Esophagus muscularis mucosa (tissue), 4 donors: ENCODE results near the gene AGER. TPM values are rescaled to one million over a fixed set of nuclear protein-coding genes. Genes with fewer than 3 reads are reported as not detected.

Source experiments
- DNase-seq: peaks from one replicate; pipeline ENCODE4 v3.0.0-alpha.2; 2017; ENCODE audit errors: extremely low spot score
- H3K27ac ChIP-seq, 4 donors: fragments of 200-600 bp; sonication (generic); replicated peaks in 1 of 4; 1 replicate in 3 of 4; 2 replicates in 1 of 4; pipeline ENCODE4 v1.5.1; 2016 to 2019; ENCODE audit warnings: mild to moderate bottlenecking in 1 of 4
- H3K27me3 ChIP-seq, 4 donors: fragments of 200-600 bp; sonication (generic); one replicate each; pipeline versions ENCODE4 v1.5.1 to v1.6.0; 2016 to 2019
- H3K36me3 ChIP-seq, 4 donors: fragments of 200-600 bp; sonication (generic); one replicate each; pipeline ENCODE4 v1.5.1; 2016 to 2019
- H3K4me1 ChIP-seq, 4 donors: fragments of 200-600 bp; sonication (generic); one replicate each; pipeline ENCODE4 v1.5.1; 2016 to 2019
- H3K4me3 ChIP-seq, 4 donors: fragments of 200-600 bp; sonication (generic); 1 replicate in 2 of 4; 2 replicates in 2 of 4; pipeline ENCODE4 v1.5.1; 2016 to 2019; ENCODE audit warnings: mild to moderate bottlenecking in 4 of 4, moderate library complexity in 1 of 4
- H3K9me3 ChIP-seq, 4 donors: fragments of 200-600 bp; sonication (generic); 1 replicate in 3 of 4; 2 replicates in 1 of 4; pipeline ENCODE4 v1.5.1; 2016 to 2019
- CTCF ChIP-seq, 3 experiments: fragments of 200-600 bp in 2 of 3; fragments of 450-650 bp in 1 of 3; sonication (generic) in 2 of 3; IDR thresholded peaks; one replicate each; pipeline ENCODE4 v1.5.1; 2017 to 2019; ENCODE audit warnings: antibody characterized with exemption in 3 of 3, mild to moderate bottlenecking in 2 of 3, moderate library complexity in 1 of 3
- EP300 ChIP-seq: sonication (generic); formaldehyde crosslinking; IDR thresholded peaks from one replicate; pipeline ENCODE4 v1.6.1; 2017; ENCODE audit warnings: antibody characterized with exemption
- POLR2A ChIP-seq: fragments of 450-650 bp; IDR thresholded peaks from one replicate; pipeline ENCODE4 v1.6.1; 2017; ENCODE audit warnings: antibody characterized with exemption, moderate library complexity, mild to moderate bottlenecking, low read depth
- POLR2AphosphoS5 ChIP-seq, 2 donors: sonication (generic); formaldehyde crosslinking; IDR thresholded peaks; one replicate each; pipeline ENCODE4 v1.6.1; 2017; ENCODE audit warnings: antibody characterized with exemption in 2 of 2
- WGBS: methylation state at CpG from one replicate; pipeline ENCODE4 v1.1.5; 2018; 5-methylcytosine and 5-hydroxymethylcytosine counted together
- intact Hi-C: fragments of 100-400 bp; cut with DNase I; formaldehyde crosslinking; loops from one replicate; pipeline ENCODE4 v1.15.1; 2023
- total RNA-seq, 4 donors: library from RNA; depleted of rRNA; stranded (reverse); fragments of >200 nt; gene quantifications; one replicate each; pipeline versions ENCODE4 v1.1.0 to v1.2.1, GENCODE V29; 2016

The AGER gene
- total RNA-seq, 4 donors from 2014 or later = 0.83 to 5.9 (median 3.8) TPM

DNA sequence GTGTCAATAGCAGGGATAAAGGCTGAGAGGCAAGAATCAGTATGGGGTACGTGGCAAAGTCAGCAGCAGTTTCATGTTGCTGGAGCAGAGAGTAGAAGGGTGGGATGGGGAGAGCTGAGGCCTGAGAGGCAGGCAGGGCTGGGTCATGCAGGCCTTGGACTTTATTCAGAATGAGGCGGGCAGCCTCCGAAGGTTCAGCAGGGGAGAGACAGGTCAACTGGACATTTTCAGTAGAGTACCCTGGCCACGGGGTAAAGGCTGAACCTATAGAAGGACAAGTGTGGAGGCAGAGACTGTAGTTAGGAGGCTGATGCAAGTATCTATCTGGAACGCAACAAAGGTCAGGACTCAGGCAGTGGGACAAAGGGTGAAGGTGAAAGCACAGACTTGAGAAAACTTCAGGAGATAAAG, 26.1 kb upstream of the AGER start:
- TF ChIP-seq POLR2A = no peak
- TF ChIP-seq POLR2AphosphoS5 (IDR thresholded peaks at IDR 0.05) = no peak
- TF ChIP-seq CTCF (IDR thresholded peaks at IDR 0.05) = no peak
- no peak for TF ChIP-seq EP300
- Histone ChIP-seq H3K4me1 (no peaks in the 10 kb centered on the region), H3K9me3 (no peaks in the 10 kb centered on the region), H3K27me3 (no peaks in the 10 kb centered on the region), H3K36me3 (peaks cover 0 to 53% (median 0%) of the 10 kb centered on the region in 4 donors), H3K27ac (no peak overlapping the region), H3K4me3 (no peak overlapping the region)
- no peak for DNase-seq
- 83% methylated on average over 5 of the region's 5 CpGs for WGBS
- intact Hi-C loops = no loop called here

- no peak overlapping the region for H3K4me3 ChIP-seq
- H3K36me3 ChIP-seq = peaks cover 0 to 57% (median 0%) of the 10 kb centered on the region in 4 donors
- no peak for DNase-seq
- peaks cover 0 to 2% (median 0%) of the 10 kb centered on the region in 4 donors for H3K27me3 ChIP-seq
- WGBS = 87% methylated on average over 1 of the region's 1 CpG
- TF ChIP-seq CTCF (IDR thresholded peaks at IDR 0.05) = no peak
- TF ChIP-seq EP300 = no peak
- H3K27ac ChIP-seq = no peak overlapping the region
- intact Hi-C loops = no loop called here
- H3K4me1 ChIP-seq = no peaks in the 10 kb centered on the region
- H3K9me3 ChIP-seq = no peaks in the 10 kb centered on the region
Observed at GRCh38 chr6:32208996-32209395, 24.9 kb upstream of the AGER start.

DNA sequence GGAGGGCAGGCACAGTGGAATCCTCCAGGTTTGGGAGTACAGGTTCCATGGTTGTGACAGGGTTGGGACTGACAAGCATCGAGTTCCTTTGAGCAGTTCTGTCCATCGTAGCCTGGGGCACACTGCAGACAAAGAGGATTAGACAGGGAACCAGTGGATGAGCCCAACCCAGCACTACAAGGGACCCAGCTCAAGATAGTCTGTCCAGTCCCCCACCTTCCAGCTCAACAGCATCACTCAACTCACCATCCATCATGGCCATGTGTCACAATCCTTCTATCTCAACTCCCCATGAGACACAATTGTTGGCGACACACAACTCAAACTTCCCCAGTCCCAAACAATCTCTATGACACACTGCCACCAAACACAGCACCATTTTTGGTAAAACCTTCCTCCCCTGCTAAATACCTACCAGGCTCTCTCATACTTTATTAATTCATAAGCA, 20.2 kb upstream of the AGER start:
- TF ChIP-seq EP300 (no peak), POLR2AphosphoS5 (IDR thresholded peaks at IDR 0.05) (no peak), CTCF (IDR thresholded peaks at IDR 0.05) (no peak), POLR2A (no peak)

DNA sequence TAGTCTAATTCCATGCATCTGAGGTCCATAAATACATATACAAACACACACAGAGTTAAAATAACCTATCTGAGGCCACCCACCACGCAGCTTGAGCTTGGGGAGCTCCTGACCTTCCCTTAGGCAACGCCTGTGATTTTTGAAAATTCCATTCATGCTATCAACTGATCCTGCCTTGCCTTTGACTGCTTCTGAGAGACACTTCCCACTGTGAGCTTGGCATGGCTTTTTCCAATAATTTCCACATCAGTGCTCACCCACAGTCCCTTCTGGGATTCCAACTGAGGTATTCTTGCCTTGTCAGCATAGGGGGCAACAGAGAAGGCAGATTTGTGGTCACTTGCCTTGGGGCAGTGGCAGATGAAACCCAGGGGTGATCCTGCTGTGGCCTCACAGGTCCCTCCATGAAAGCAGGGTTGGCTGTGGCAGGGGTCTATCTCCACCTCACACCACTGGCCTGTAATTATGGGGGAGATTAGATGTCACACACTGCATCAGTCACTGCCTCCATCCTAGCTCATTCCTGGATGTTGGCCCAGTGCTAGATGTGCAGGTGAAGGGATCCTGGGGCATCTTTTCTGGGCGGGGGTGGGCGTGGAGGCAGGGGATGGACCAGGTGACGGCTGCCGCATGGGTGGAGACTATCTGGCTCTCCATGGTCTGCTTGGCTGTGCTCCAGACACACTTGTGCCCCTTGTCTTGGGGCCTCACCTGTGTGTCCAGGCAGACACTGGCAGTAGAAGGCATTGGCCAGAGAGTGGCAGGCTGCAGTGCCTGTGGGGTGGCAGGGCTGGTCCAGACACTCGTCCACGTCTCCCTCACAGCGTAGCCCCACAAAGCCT, 19.6 kb upstream of the AGER start:
- Histone ChIP-seq H3K4me3 (no peak overlapping the region), H3K27ac (no peak overlapping the region), H3K27me3 (peaks cover 0 to 28% (median 0%) of the 10 kb centered on the region in 4 donors), H3K36me3 (peaks cover 0 to 74% (median 2%) of the 10 kb centered on the region in 4 donors), H3K9me3 (no peaks in the 10 kb centered on the region), H3K4me1 (no peaks in the 10 kb centered on the region)
- 73% methylated on average over 4 of the region's 9 CpGs for WGBS
- TF ChIP-seq POLR2A = no peak
- TF ChIP-seq CTCF (IDR thresholded peaks at IDR 0.05) = no peak
- TF ChIP-seq EP300 = no peak
- no peak for TF ChIP-seq POLR2AphosphoS5 (IDR thresholded peaks at IDR 0.05)
- intact Hi-C loops = no loop called here
- no peak for DNase-seq

More for the DNA sequence above, 20.2 kb upstream of the AGER start:
- no peaks in the 10 kb centered on the region for H3K4me1 ChIP-seq
- peaks cover 0 to 68% (median 2%) of the 10 kb centered on the region in 4 donors for H3K36me3 ChIP-seq
- H3K4me3 ChIP-seq = no peak overlapping the region
- peaks cover 0 to 28% (median 0%) of the 10 kb centered on the region in 4 donors for H3K27me3 ChIP-seq
- no peak for DNase-seq
- no peak overlapping the region for H3K27ac ChIP-seq
- no peaks in the 10 kb centered on the region for H3K9me3 ChIP-seq
- 82% methylated on average over 1 of the region's 3 CpGs for WGBS
- intact Hi-C loops = no loop called here
